ENCODE measurements around the gene PHF5A. TPM values are rescaled to one million over a fixed set of nuclear protein-coding genes. Genes with fewer than 3 reads are reported as not detected.
"Not testable (repeated sequence)": the region's sequence is repeated elsewhere in the genome, so short reads cannot be mapped to it uniquely, and the experiment has no call there.

The PHF5A gene
- total and polyA plus RNA-seq, 2 donors (not counting 1 experiment from before 2014, with no cell fraction given) = 61.5 to 63.3 TPM

GRCh38 chr22:41437198-41437597 lies 31.3 kb downstream of the PHF5A start:
- Histone ChIP-seq H3K4me1 (ENCODE audit: control insufficient read depth, extremely low read depth, insufficient read depth, low read length) (no peaks in the 10 kb centered on the region), H4K20me1 (ENCODE audit: control insufficient read depth, extremely low read depth, insufficient read depth, low read length) (no peaks in the 10 kb centered on the region), H2AFZ (ENCODE audit: low read length) (no peak overlapping the region), H3K36me3 (ENCODE audit: control insufficient read depth, insufficient read depth, low read length) (peaks cover 23% of the 10 kb centered on the region), H3K79me2 (ENCODE audit: control insufficient read depth, insufficient read depth, low read length) (peaks cover 67% of the 10 kb centered on the region), H3K4me2 (ENCODE audit: extremely low read depth, insufficient read depth, low read length) (no peak overlapping the region), H3K27ac (ENCODE audit: insufficient read depth, low read length) (no peak overlapping the region), H3K9me3 (ENCODE audit: control insufficient read depth, insufficient read depth, low read depth, low read length) (no peaks in the 10 kb centered on the region), H3K27me3 (ENCODE audit: control insufficient read depth, insufficient read depth, low read length) (no peaks in the 10 kb centered on the region), H3K9ac (ENCODE audit: insufficient read depth, low read length) (no peak overlapping the region), H3K4me3 (replicated peaks in 1 of 4; ENCODE audit: control extremely low read depth in 1 of 4, insufficient read depth in 1 of 4, low read depth in 3 of 4, low read length in 4 of 4) (no peak overlapping the region)
- DNase-seq (ENCODE audit: low read depth in 2 of 2) = no peak
- TF ChIP-seq CTCF (conservative IDR thresholded peaks at IDR 0.05 in 1 of 2, IDR thresholded peaks at IDR 0.05 in 1 of 2; ENCODE audit: low read depth in 1 of 2, low read length in 2 of 2) = no peak
- TF ChIP-seq EZH2 (IDR thresholded peaks at IDR 0.05; ENCODE audit: low read length, missing control alignments) = no peak

DNA sequence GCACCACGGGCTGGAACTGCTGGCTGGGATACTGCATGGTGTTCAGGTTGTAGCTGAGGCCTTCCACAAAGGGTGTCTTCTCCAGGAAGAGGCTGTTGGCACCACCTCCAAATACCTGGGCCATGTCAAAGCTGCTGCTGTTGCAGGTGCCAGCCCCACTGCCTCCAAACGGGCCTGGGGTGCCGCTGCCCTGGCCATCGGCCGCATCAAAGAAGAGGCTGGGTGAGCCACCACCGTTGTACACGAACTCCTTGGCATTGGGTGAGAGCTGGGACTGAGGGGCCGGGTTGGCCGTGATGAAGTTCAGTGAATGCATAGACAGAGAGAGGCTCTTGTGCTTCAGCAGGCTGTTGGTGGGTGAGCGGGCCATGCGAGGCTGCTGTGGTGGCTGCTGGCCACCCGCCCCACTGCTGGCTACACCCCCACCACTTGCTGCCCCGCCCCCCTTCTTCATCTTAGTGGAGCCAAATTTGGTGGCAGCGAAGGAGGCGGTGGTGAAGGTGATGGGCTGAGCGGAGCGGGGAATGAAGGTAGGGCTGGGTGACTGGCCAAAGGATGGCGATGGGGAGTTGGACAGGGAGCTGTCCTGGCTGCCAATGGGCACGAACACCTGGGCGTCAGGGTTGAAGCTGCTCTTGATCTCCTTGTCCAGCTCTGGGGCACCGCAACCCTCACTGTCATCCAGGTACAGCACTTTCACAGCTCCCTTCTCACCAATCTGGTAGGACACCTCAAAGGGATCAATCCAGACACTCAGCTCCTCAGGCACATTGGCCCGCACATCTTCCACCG lies 32.0 kb downstream of the PHF5A start:
- Histone ChIP-seq H2AFZ (ENCODE audit: low read length) (no peak overlapping the region), H3K4me1 (ENCODE audit: control insufficient read depth, extremely low read depth, insufficient read depth, low read length) (no peaks in the 10 kb centered on the region), H3K9me3 (ENCODE audit: control insufficient read depth, insufficient read depth, low read depth, low read length) (no peaks in the 10 kb centered on the region), H3K36me3 (ENCODE audit: control insufficient read depth, insufficient read depth, low read length) (peaks cover 23% of the 10 kb centered on the region), H3K4me2 (ENCODE audit: extremely low read depth, insufficient read depth, low read length) (no peak overlapping the region), H3K4me3 (replicated peaks in 1 of 4; ENCODE audit: control extremely low read depth in 1 of 4, insufficient read depth in 1 of 4, low read depth in 3 of 4, low read length in 4 of 4) (no peak overlapping the region), H3K27ac (ENCODE audit: insufficient read depth, low read length) (no peak overlapping the region), H3K9ac (ENCODE audit: insufficient read depth, low read length) (no peak overlapping the region), H3K27me3 (ENCODE audit: control insufficient read depth, insufficient read depth, low read length) (no peaks in the 10 kb centered on the region), H3K79me2 (ENCODE audit: control insufficient read depth, insufficient read depth, low read length) (peaks cover 61% of the 10 kb centered on the region), H4K20me1 (ENCODE audit: control insufficient read depth, extremely low read depth, insufficient read depth, low read length) (no peaks in the 10 kb centered on the region)
- no peak for DNase-seq (ENCODE audit: low read depth in 2 of 2)
- TF ChIP-seq EZH2 (IDR thresholded peaks at IDR 0.05; ENCODE audit: low read length, missing control alignments) (no peak), CTCF (conservative IDR thresholded peaks at IDR 0.05 in 1 of 2, IDR thresholded peaks at IDR 0.05 in 1 of 2; ENCODE audit: low read depth in 1 of 2, low read length in 2 of 2) (no peak)

DNA sequence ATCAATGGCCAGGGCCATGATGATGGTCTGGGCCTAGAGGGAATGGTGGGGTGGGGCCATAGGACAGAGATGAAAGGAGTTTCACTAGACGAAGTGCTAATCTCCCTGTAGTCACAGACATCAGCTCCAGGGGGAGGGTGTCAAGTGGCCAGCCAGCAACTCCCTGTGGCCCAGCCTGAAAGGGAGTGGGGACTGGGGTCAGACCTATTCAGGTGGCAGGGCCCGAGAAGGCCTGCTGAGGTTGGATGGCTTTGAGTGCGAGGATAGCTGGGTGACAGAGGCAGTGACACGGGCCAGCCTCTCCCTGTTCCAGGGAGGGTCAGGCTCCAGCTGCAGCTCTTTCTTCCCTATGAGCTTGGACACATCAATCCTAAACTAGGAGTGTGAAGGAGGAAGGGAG lies 32.9 kb downstream of the PHF5A start:
- H3K27me3 ChIP-seq (ENCODE audit: control insufficient read depth, insufficient read depth, low read length) = no peaks in the 10 kb centered on the region
- peaks cover 52% of the 10 kb centered on the region for H3K79me2 ChIP-seq (ENCODE audit: control insufficient read depth, insufficient read depth, low read length)
- no peak overlapping the region for H3K9ac ChIP-seq (ENCODE audit: insufficient read depth, low read length)
- H3K4me3 ChIP-seq (replicated peaks in 1 of 4; ENCODE audit: control extremely low read depth in 1 of 4, insufficient read depth in 1 of 4, low read depth in 3 of 4, low read length in 4 of 4) = no peak overlapping the region
- H4K20me1 ChIP-seq (ENCODE audit: control insufficient read depth, extremely low read depth, insufficient read depth, low read length) = no peaks in the 10 kb centered on the region
- no peak overlapping the region for H3K4me2 ChIP-seq (ENCODE audit: extremely low read depth, insufficient read depth, low read length)
- H3K9me3 ChIP-seq (ENCODE audit: control insufficient read depth, insufficient read depth, low read depth, low read length) = no peaks in the 10 kb centered on the region
- DNase-seq (ENCODE audit: low read depth in 2 of 2) = no peak
- no peak overlapping the region for H3K27ac ChIP-seq (ENCODE audit: insufficient read depth, low read length)
- H2AFZ ChIP-seq (ENCODE audit: low read length) = no peak overlapping the region
- no peaks in the 10 kb centered on the region for H3K4me1 ChIP-seq (ENCODE audit: control insufficient read depth, extremely low read depth, insufficient read depth, low read length)
- TF ChIP-seq CTCF (conservative IDR thresholded peaks at IDR 0.05 in 1 of 2, IDR thresholded peaks at IDR 0.05 in 1 of 2; ENCODE audit: low read depth in 1 of 2, low read length in 2 of 2) = no peak
- no peak for TF ChIP-seq EZH2 (IDR thresholded peaks at IDR 0.05; ENCODE audit: low read length, missing control alignments)
- H3K36me3 ChIP-seq (ENCODE audit: control insufficient read depth, insufficient read depth, low read length) = peaks cover 23% of the 10 kb centered on the region

DNA sequence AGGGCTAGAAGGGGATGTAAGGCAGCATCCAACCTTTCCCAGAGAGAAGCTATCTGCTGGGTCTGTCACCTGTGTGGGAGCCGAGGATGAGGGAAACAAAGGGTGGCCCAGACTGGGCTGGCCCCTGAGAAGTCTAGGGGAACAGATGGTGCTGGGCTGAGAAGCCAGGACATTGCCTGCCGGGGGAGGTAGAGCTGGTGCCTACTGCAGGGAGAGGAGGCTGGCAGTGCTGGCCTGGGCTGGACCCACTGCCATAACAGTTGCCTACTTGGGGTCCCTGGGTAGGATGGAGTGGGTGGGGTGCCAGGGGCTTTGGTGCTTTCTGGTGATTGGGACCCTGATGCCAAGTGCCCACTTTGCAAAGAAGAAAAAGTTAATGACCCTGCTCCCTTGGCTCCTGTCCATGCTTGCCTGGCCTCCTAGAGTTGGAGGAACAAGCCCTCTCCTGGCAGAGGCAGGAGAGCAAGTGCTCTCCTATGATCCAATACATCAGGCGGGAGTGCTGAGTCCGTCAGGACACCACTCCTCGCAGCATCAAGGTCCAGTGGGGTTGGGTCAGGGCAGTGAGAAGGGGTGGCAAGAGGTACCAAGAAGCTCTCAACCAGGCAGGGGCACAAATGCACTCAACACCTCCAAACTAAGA lies 34.0 kb downstream of the PHF5A start:
- H3K27ac ChIP-seq (ENCODE audit: insufficient read depth, low read length); H3K9me3 ChIP-seq (ENCODE audit: control insufficient read depth, insufficient read depth, low read depth, low read length); H3K9ac ChIP-seq (ENCODE audit: insufficient read depth, low read length); H4K20me1 ChIP-seq (ENCODE audit: control insufficient read depth, extremely low read depth, insufficient read depth, low read length); H3K4me2 ChIP-seq (ENCODE audit: extremely low read depth, insufficient read depth, low read length); H3K4me3 ChIP-seq (replicated peaks in 1 of 4; ENCODE audit: control extremely low read depth in 1 of 4, insufficient read depth in 1 of 4, low read depth in 3 of 4, low read length in 4 of 4); H3K27me3 ChIP-seq (ENCODE audit: control insufficient read depth, insufficient read depth, low read length); H3K4me1 ChIP-seq (ENCODE audit: control insufficient read depth, extremely low read depth, insufficient read depth, low read length); H2AFZ ChIP-seq (ENCODE audit: low read length); DNase-seq (ENCODE audit: low read depth in 2 of 2): not testable (repeated sequence)
- Histone ChIP-seq H3K79me2 (ENCODE audit: control insufficient read depth, insufficient read depth, low read length) (peaks cover 43% of the 10 kb centered on the region), H3K36me3 (ENCODE audit: control insufficient read depth, insufficient read depth, low read length) (peaks cover 23% of the 10 kb centered on the region)

All from fibroblast of lung (primary cell).